HG03280 (cell line): ENCODE measurements around the gene ERGIC1.
A peak's percentile ranks its signal among the peaks of the same experiment; 100 is the strongest.

Experiments
- ATAC-seq: cut with Tn5 transposase; IDR thresholded peaks from one replicate; pipeline ENCODE4 v1.9.1; 2021; ENCODE audit warnings: mild to moderate bottlenecking, moderate library complexity; ENCODE audit not compliant: unreplicated experiment

The ERGIC1 gene

GRCh38 chr5:172915514-172915913, 81.5 kb downstream of the ERGIC1 start:
- ATAC-seq, result no peak

GRCh38 chr5:172918421-172919371, 84.6 kb downstream of the ERGIC1 start:
- no peak for ATAC-seq

- no peak for ATAC-seq
Observed at GRCh38 chr5:172919525-172920446, 85.7 kb downstream of the ERGIC1 start.

GRCh38 chr5:172920447-172920849, 86.4 kb downstream of the ERGIC1 start:
- ATAC-seq, result no peak

- no peak for ATAC-seq
Observed at GRCh38 chr5:172920995-172921394, 86.9 kb downstream of the ERGIC1 start.

- ATAC-seq, result no peak
Observed at GRCh38 chr5:172921906-172922305, 87.9 kb downstream of the ERGIC1 start.

GRCh38 chr5:172923539-172923938, 89.5 kb downstream of the ERGIC1 start:
- ATAC-seq, result no peak

- no peak for ATAC-seq
Observed at GRCh38 chr5:172925336-172925948, 91.4 kb downstream of the ERGIC1 start.

GRCh38 chr5:172926008-172926523, 92.0 kb downstream of the ERGIC1 start:
- no peak for ATAC-seq

- no peak for ATAC-seq
Observed at GRCh38 chr5:172926796-172927195, 92.7 kb downstream of the ERGIC1 start.

GRCh38 chr5:172929371-172929838, 95.4 kb downstream of the ERGIC1 start:
- ATAC-seq, result no peak

GRCh38 chr5:172931001-172931536, 97.0 kb downstream of the ERGIC1 start:
- ATAC-seq, result no peak

- ATAC-seq, result peak; percentile 75
Observed at GRCh38 chr5:172932313-172933017, 98.4 kb downstream of the ERGIC1 start.

- ATAC-seq, result no peak
Observed at GRCh38 chr5:172933238-172933637, 99.2 kb downstream of the ERGIC1 start.

GRCh38 chr5:172935096-172935495, 101.0 kb downstream of the ERGIC1 start:
- no peak for ATAC-seq

GRCh38 chr5:172936401-172936800, 102.3 kb downstream of the ERGIC1 start:
- ATAC-seq, result no peak

GRCh38 chr5:172939071-172939470, 105.0 kb downstream of the ERGIC1 start:
- ATAC-seq, result no peak

GRCh38 chr5:172939611-172940267, 105.7 kb downstream of the ERGIC1 start:
- no peak for ATAC-seq
